Fibroblast of skin of back (primary cell): Measurements from ENCODE around the gene MRTFA.

Experiments
- DNase-seq: peaks from one replicate; pipeline ENCODE4 v3.0.0-alpha.2; 2013

MRTFA gene

DNA sequence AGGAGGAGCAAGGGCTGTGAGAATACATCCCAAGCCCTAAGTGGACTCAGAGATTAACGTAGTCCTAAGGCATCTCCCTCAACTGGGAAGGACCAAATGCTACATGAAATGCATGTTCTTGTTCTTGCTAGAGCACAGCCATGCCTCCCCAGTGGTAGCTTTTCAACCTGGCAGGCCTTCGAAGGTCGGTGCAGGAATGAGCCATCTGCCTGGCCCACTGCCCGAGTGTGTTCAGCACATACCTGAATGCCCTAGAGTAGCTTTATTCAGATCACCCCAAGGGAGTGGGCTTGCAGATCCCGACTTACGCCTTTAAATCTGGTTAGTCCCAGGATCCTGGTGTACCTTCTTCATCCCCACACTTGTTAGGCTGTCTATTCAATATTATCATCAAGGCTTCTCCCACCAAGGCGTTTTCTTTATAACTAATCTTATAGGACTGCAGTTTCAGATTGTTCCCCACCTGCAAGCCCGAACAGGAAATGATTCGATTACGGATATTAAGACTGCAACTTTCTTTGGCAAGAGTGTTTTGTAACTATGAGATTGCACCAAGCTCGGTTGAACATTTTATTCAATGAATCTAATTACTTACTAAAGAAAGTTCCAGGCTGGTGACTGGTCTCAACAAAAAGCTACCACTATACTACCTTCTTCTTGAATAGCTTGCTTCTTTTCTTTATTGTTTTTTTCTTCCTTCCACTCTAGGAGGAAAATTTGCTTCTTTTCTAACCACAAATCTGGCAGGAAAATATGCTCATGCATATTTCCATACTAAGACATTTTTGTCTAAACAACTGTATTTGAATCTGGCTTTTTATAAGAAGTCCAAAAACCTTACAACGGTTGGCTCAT is 150.5 kb downstream of the MRTFA start:
- peak; percentile 52 for DNase-seq

GRCh38 chr22:40484906-40485669 is 151.4 kb downstream of the MRTFA start:
- peak; percentile 41 for DNase-seq

DNA sequence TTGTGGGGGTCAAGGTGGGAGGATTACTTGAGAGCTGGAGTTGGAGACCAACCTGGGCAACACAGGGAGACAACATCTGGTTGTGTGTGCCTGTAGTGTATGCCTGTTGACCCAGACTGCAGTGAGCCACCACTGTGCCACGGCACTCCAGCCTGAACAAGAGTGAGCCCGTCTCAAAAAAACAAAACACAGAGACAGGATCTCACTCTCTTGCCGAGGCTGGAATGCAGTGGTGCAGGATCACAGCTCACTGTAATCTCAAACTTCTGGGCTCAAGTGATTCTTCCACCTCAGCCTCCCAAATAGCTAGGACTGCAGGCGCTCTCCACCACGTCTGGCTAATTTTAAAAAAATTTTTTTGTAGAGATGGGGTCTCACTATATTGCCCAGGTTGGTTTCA is 153.6 kb downstream of the MRTFA start:
- DNase-seq: no peak

DNA sequence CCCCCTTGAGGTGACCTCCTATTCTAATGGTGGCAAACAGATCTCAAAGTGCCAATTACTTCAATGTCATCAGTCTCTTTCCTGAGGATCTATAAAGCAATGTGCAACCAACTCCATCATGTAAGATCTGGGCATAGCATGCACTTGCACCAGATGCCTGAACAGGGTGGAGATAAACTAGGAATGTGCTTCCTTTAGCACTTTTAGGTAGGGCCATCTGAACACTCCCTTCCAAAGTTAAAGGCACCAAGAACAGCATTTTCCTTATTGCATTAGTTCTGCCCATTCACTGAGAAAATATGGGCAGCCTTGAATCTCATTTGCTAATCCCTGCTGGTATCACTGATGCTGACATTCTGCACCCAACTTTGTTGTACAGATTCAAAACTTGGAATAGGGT is 154.1 kb downstream of the MRTFA start:
- no peak for DNase-seq

DNA sequence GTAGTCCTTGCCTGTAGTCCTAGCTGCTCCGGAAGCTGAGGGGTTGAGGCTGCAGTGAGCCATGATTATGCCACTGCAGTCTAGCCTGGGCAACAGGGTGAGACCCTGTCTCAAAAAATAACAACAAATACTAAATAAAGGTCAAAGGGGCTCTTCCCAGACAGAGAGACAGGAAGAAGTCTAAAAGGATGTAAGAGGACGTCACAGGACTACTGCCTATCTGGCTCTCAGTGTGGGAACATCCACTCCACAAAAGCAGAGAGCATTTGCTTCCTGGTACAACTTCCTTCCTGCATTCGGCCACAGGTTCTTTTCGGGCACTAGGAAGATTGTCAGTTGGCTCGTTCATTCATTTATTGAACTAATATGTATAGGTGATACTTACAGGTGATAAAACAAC is 155.5 kb downstream of the MRTFA start:
- DNase-seq: no peak

GRCh38 chr22:40479887-40480538 is 156.5 kb downstream of the MRTFA start:
- DNase-seq: no peak

GRCh38 chr22:40479126-40479800 is 157.3 kb downstream of the MRTFA start:
- no peak for DNase-seq

- DNase-seq: no peak
These were observed 158.0 kb downstream of the MRTFA start for GRCh38 chr22:40478338-40479125.

GRCh38 chr22:40477683-40478337 is 158.7 kb downstream of the MRTFA start:
- no peak for DNase-seq

GRCh38 chr22:40476341-40476740 is 160.2 kb downstream of the MRTFA start:
- DNase-seq: no peak

- DNase-seq: no peak
These were observed 162.8 kb downstream of the MRTFA start for GRCh38 chr22:40473703-40474102.

- peak; percentile 27 for DNase-seq
These were observed 163.9 kb downstream of the MRTFA start for GRCh38 chr22:40472579-40472978.

GRCh38 chr22:40472051-40472450 is 164.5 kb downstream of the MRTFA start:
- no peak for DNase-seq

GRCh38 chr22:40469181-40469580 is 167.3 kb downstream of the MRTFA start:
- DNase-seq: no peak

GRCh38 chr22:40468616-40469015 is 167.9 kb downstream of the MRTFA start:
- DNase-seq: no peak

DNA sequence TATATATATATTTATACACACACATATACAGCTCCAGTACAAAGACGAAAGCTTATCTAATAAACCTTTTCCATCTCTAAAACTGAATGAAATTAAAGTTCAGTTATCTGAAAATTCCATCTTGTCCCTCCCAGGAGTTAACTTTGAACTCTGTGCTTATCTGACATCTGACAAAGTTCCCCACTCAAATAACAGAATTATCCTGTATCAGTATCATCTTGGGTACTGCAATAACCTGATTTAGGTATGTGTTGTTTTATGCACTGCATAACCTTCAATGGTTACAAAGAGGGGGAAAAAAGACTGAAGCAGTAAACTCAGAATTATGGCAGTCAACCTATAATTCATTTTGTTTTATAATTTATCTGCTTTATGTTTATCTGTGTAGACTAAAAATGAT is 169.5 kb downstream of the MRTFA start:
- no peak for DNase-seq

DNA sequence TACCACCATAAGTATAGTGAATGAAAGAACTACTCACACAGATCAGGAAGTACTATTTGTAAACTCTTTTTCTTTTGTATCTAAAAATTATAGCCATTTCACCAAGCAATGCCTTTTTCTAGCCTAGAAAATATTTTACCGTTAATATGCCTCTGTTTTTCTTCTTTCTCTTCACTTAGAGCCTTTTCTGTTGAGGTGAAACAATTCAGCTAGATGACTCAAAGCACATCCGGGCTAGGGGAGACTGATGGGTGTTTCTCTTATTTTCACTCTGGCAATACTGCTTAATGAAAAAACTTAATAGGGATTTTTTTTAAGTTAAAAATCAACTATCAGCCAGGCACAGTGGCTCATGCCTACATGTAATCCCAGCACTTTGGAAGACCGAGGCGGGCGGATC is 172.8 kb downstream of the MRTFA start:
- no peak for DNase-seq

GRCh38 chr22:40463017-40463631 is 173.4 kb downstream of the MRTFA start:
- no peak for DNase-seq

GRCh38 chr22:40462195-40462984 is 174.1 kb downstream of the MRTFA start:
- no peak for DNase-seq

DNA sequence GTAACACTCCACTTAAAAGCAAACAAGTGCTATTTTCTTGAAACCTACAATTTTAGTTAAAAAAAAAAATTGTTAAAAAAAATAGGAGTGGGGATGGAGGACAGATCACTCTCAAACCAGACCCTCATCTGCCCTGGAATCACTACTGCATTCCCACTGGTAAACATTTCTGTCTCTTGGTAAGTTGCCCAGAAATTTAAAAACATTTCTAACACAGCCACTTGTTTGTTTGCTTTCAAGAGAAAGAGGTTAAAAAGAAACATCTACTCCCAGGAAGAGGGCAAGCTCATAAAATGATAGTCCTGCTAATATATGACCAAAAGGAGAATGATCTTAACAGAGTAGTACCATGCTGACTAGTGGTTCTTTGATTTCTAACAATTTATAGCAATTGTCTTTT is 182.8 kb downstream of the MRTFA start:
- DNase-seq: no peak
